HG03060 (cell line): ENCODE results near the gene FTL.

Experiments used
- ATAC-seq: cut with Tn5 transposase; IDR thresholded peaks from one replicate; pipeline ENCODE4 v1.9.1; 2021; ENCODE audit warnings: low read depth, moderate number of reproducible peaks; ENCODE audit not compliant: unreplicated experiment

Gene FTL

GRCh38 chr19:48989701-48990291 lies 24.7 kb downstream of the FTL start:
- no peak for ATAC-seq

- ATAC-seq = no peak
These were observed 25.3 kb downstream of the FTL start for GRCh38 chr19:48990400-48990799.

GRCh38 chr19:48991011-48991609 lies 26.0 kb downstream of the FTL start:
- ATAC-seq = no peak

GRCh38 chr19:48991873-48992580 lies 26.9 kb downstream of the FTL start:
- no peak for ATAC-seq

- ATAC-seq = no peak
These were observed 27.6 kb downstream of the FTL start for GRCh38 chr19:48992581-48993174.

- ATAC-seq = peak; percentile 69
These were observed 28.3 kb downstream of the FTL start, which contains the start of the genes GYS1 and RUVBL2 for GRCh38 chr19:48993175-48994034. Gene GYS1 (minus strand): TSS chr19:48993309. CDS start chr19:48993112, 197 bp downstream. Gene RUVBL2 (plus strand): TSS chr19:48993887. CDS start chr19:48993912, 25 bp downstream.

- ATAC-seq = no peak
These were observed 28.9 kb downstream of the FTL start for GRCh38 chr19:48994035-48994386.

GRCh38 chr19:48997972-48998371 lies 32.9 kb downstream of the FTL start:
- ATAC-seq = no peak

- no peak for ATAC-seq
These were observed 34.6 kb downstream of the FTL start for GRCh38 chr19:48999481-49000325.

- no peak for ATAC-seq
These were observed 39.0 kb downstream of the FTL start for GRCh38 chr19:49004133-49004532.

- no peak for ATAC-seq
These were observed 40.0 kb downstream of the FTL start for GRCh38 chr19:49004964-49005614.

GRCh38 chr19:49006905-49007304 lies 41.8 kb downstream of the FTL start:
- no peak for ATAC-seq

GRCh38 chr19:49009828-49010227 lies 44.7 kb downstream of the FTL start:
- ATAC-seq = no peak

GRCh38 chr19:49010453-49010852 lies 45.3 kb downstream of the FTL start:
- no peak for ATAC-seq

GRCh38 chr19:49011194-49011593 lies 46.1 kb downstream of the FTL start:
- no peak for ATAC-seq

GRCh38 chr19:49014123-49014869 lies 49.2 kb downstream of the FTL start:
- no peak for ATAC-seq

- no peak for ATAC-seq
These were observed 49.8 kb downstream of the FTL start for GRCh38 chr19:49014870-49015255.

- no peak for ATAC-seq
These were observed 51.1 kb downstream of the FTL start for GRCh38 chr19:49016067-49016839.
